ENCODE data around the gene DOK6.
"Not testable (repeated sequence)": the region's sequence is repeated elsewhere in the genome, so short reads cannot be mapped to it uniquely, and the experiment has no call there.

The DOK6 gene

GRCh38 chr18:69830189-69830588, 429.5 kb downstream of the DOK6 start:
- TF ChIP-seq ZFX (IDR thresholded peaks at IDR 0.05) (no peak), CTCF (conservative IDR thresholded peaks at IDR 0.05) (no peak)
- H3K27ac ChIP-seq, result no peak overlapping the region

GRCh38 chr18:69834980-69835379, 434.3 kb downstream of the DOK6 start:
- H3K27ac ChIP-seq, result not testable (repeated sequence)

GRCh38 chr18:69838003-69838402, 437.3 kb downstream of the DOK6 start:
- no peak overlapping the region for H3K27ac ChIP-seq
- TF ChIP-seq ZFX (IDR thresholded peaks at IDR 0.05) (no peak), CTCF (conservative IDR thresholded peaks at IDR 0.05) (no peak)

GRCh38 chr18:69838620-69839411, 438.1 kb downstream of the DOK6 start:
- TF ChIP-seq CTCF (conservative IDR thresholded peaks at IDR 0.05), result no peak
- TF ChIP-seq ZFX (IDR thresholded peaks at IDR 0.05), result no peak
- no peak overlapping the region for H3K27ac ChIP-seq

GRCh38 chr18:69839497-69839896, 438.8 kb downstream of the DOK6 start:
- H3K27ac ChIP-seq, result no peak overlapping the region
- no peak for TF ChIP-seq CTCF (conservative IDR thresholded peaks at IDR 0.05)
- no peak for TF ChIP-seq ZFX (IDR thresholded peaks at IDR 0.05)

- TF ChIP-seq ZFX (IDR thresholded peaks at IDR 0.05), result no peak
- TF ChIP-seq CTCF (conservative IDR thresholded peaks at IDR 0.05), result no peak
- no peak overlapping the region for H3K27ac ChIP-seq
These were observed 439.3 kb downstream of the DOK6 start for GRCh38 chr18:69840001-69840400.

GRCh38 chr18:69840445-69840844, 439.8 kb downstream of the DOK6 start:
- TF ChIP-seq CTCF (conservative IDR thresholded peaks at IDR 0.05) (no peak), ZFX (IDR thresholded peaks at IDR 0.05) (no peak)
- H3K27ac ChIP-seq, result no peak overlapping the region

GRCh38 chr18:69841117-69841516, 440.4 kb downstream of the DOK6 start:
- no peak for TF ChIP-seq CTCF (conservative IDR thresholded peaks at IDR 0.05)
- TF ChIP-seq ZFX (IDR thresholded peaks at IDR 0.05), result no peak
- H3K27ac ChIP-seq, result no peak overlapping the region
